Osteoblast (primary cell): ENCODE measurements around the gene ASF1A. TPM values are rescaled to one million over a fixed set of nuclear protein-coding genes. Genes with fewer than 3 reads are reported as not detected.

ENCODE experiments used
- DNase-seq: peaks from one replicate; pipeline ENCODE4 v3.0.0; 2011; ENCODE audit warnings: low spot score, mixed read lengths; ENCODE audit not compliant: insufficient read length; ENCODE audit errors: missing footprints
- H2AFZ ChIP-seq: 2 replicates; pipeline ENCODE4 v1.6.0; 2011; ENCODE audit warnings: mild to moderate bottlenecking, low read length
- H3K27ac ChIP-seq: 2 replicates; pipeline ENCODE4 v1.5.1; 2011; ENCODE audit warnings: mild to moderate bottlenecking, low read depth, low read length, moderate library complexity
- H3K27me3 ChIP-seq: 2 replicates; pipeline ENCODE4 v1.6.0; 2012; ENCODE audit warnings: mild to moderate bottlenecking, control low read depth, inconsistent platforms, low read length, moderate library complexity; ENCODE audit not compliant: insufficient read depth
- H3K36me3 ChIP-seq: 2 replicates; pipeline ENCODE4 v1.5.1; 2011; ENCODE audit warnings: mild to moderate bottlenecking, low read length, control low read depth, moderate library complexity; ENCODE audit not compliant: insufficient read depth
- H3K4me1 ChIP-seq: 2 replicates; pipeline ENCODE4 v1.5.1; 2011; ENCODE audit warnings: mild to moderate bottlenecking, low read length, control low read depth, moderate library complexity; ENCODE audit not compliant: insufficient read depth
- H3K4me2 ChIP-seq: 2 replicates; pipeline ENCODE4 v1.6.0; 2011; ENCODE audit warnings: mild to moderate bottlenecking, low read length; ENCODE audit not compliant: insufficient read depth
- H3K4me3 ChIP-seq: fragments of 200-600 bp; sonication (generic); 3 replicates; pipeline ENCODE4 v1.5.1; 2012; ENCODE audit warnings: mild to moderate bottlenecking, low read length, inconsistent platforms; ENCODE audit not compliant: insufficient read depth
- H3K79me2 ChIP-seq: 2 replicates; pipeline ENCODE4 v1.6.0; 2012; ENCODE audit warnings: mild to moderate bottlenecking, low read length, control low read depth, inconsistent platforms; ENCODE audit not compliant: insufficient read depth
- H3K9me3 ChIP-seq: 2 replicates; pipeline ENCODE4 v1.5.1; 2011; ENCODE audit warnings: low read depth, low read length, control low read depth
- H4K20me1 ChIP-seq: 2 replicates; pipeline ENCODE4 v1.6.0; 2012; ENCODE audit warnings: mild to moderate bottlenecking, low read length, control low read depth; ENCODE audit not compliant: insufficient read depth
- CTCF ChIP-seq: IDR thresholded peaks from 2 replicates; pipeline ENCODE4 v1.5.1; 2011; ENCODE audit warnings: mild to moderate bottlenecking, low read depth, low read length, moderate library complexity; ENCODE audit errors: extremely low read depth
- total RNA-seq: library from RNA; depleted of rRNA; stranded (reverse); fragments of >200 nt; gene quantifications from 2 replicates; pipeline ENCODE4 v1.2.3, GENCODE V29; 2012

The ASF1A gene
- total RNA-seq, 1 donor: 15.2 TPM

GRCh38 chr6:118886641-118887040 lies 7.3 kb upstream of the ASF1A start:
- no peaks in the 10 kb centered on the region for H3K9me3 ChIP-seq
- no peak overlapping the region for H3K27ac ChIP-seq
- no peak for DNase-seq
- no peak overlapping the region for H3K4me3 ChIP-seq
- no peaks in the 10 kb centered on the region for H3K36me3 ChIP-seq
- no peak overlapping the region for H3K4me2 ChIP-seq
- H3K4me1 ChIP-seq: peaks cover 8% of the 10 kb centered on the region
- H4K20me1 ChIP-seq: no peaks in the 10 kb centered on the region
- H3K27me3 ChIP-seq: no peaks in the 10 kb centered on the region
- H3K79me2 ChIP-seq: peaks cover 79% of the 10 kb centered on the region
- no peak overlapping the region for H2AFZ ChIP-seq
- TF ChIP-seq CTCF: no peak

GRCh38 chr6:118889163-118889562 lies 4.8 kb upstream of the ASF1A start:
- DNase-seq: no peak
- no peak overlapping the region for H3K4me2 ChIP-seq
- H3K79me2 ChIP-seq: peaks cover 75% of the 10 kb centered on the region

GRCh38 chr6:118890997-118891790 lies 2.8 kb upstream of the ASF1A start:
- no peaks in the 10 kb centered on the region for H3K36me3 ChIP-seq
- no peak overlapping the region for H2AFZ ChIP-seq
- no peak for DNase-seq
- no peaks in the 10 kb centered on the region for H4K20me1 ChIP-seq
- H3K9me3 ChIP-seq: no peaks in the 10 kb centered on the region
- no peak for TF ChIP-seq CTCF
- peak overlapping the region; percentile 83 for H3K4me2 ChIP-seq
- peaks cover 76% of the 10 kb centered on the region for H3K79me2 ChIP-seq
- peak overlapping the region; percentile 90 for H3K27ac ChIP-seq
- no peak overlapping the region for H3K4me3 ChIP-seq
- H3K4me1 ChIP-seq: peaks cover 28% of the 10 kb centered on the region
- no peaks in the 10 kb centered on the region for H3K27me3 ChIP-seq

More at GRCh38 chr6:118889163-118889562, 4.8 kb upstream of the ASF1A start:
- Histone ChIP-seq H3K27me3 (no peaks in the 10 kb centered on the region), H3K9me3 (no peaks in the 10 kb centered on the region), H3K36me3 (no peaks in the 10 kb centered on the region), H3K4me3 (no peak overlapping the region), H2AFZ (no peak overlapping the region), H3K27ac (no peak overlapping the region), H4K20me1 (no peaks in the 10 kb centered on the region), H3K4me1 (peaks cover 18% of the 10 kb centered on the region)
- no peak for TF ChIP-seq CTCF

- DNase-seq: no peak
- peak overlapping the region; percentile 87 for H3K4me3 ChIP-seq
- no peaks in the 10 kb centered on the region for H4K20me1 ChIP-seq
- H2AFZ ChIP-seq: peak overlapping the region; percentile 86
- TF ChIP-seq CTCF: no peak
- peaks cover 74% of the 10 kb centered on the region for H3K79me2 ChIP-seq
- peaks cover 31% of the 10 kb centered on the region for H3K4me1 ChIP-seq
- H3K4me2 ChIP-seq: peak overlapping the region; percentile 83
- H3K9me3 ChIP-seq: no peaks in the 10 kb centered on the region
- H3K27me3 ChIP-seq: no peaks in the 10 kb centered on the region
- no peaks in the 10 kb centered on the region for H3K36me3 ChIP-seq
- H3K27ac ChIP-seq: peak overlapping the region; percentile 90
Measured at GRCh38 chr6:118892355-118892991, 1.5 kb upstream of the ASF1A start.
